NCI-H187 treated with DMSO at 0.1 percent for 48 hours (cell line): ENCODE data around the gene MAML1.

Experiments used
- DNase-seq: peaks from one replicate; lab custom pipeline; 2025; lab: John Stamatoyannopoulos, UW

Gene MAML1

GRCh38 chr5:179822444-179822990, 89.9 kb downstream of the MAML1 start:
- no peak for DNase-seq

DNA sequence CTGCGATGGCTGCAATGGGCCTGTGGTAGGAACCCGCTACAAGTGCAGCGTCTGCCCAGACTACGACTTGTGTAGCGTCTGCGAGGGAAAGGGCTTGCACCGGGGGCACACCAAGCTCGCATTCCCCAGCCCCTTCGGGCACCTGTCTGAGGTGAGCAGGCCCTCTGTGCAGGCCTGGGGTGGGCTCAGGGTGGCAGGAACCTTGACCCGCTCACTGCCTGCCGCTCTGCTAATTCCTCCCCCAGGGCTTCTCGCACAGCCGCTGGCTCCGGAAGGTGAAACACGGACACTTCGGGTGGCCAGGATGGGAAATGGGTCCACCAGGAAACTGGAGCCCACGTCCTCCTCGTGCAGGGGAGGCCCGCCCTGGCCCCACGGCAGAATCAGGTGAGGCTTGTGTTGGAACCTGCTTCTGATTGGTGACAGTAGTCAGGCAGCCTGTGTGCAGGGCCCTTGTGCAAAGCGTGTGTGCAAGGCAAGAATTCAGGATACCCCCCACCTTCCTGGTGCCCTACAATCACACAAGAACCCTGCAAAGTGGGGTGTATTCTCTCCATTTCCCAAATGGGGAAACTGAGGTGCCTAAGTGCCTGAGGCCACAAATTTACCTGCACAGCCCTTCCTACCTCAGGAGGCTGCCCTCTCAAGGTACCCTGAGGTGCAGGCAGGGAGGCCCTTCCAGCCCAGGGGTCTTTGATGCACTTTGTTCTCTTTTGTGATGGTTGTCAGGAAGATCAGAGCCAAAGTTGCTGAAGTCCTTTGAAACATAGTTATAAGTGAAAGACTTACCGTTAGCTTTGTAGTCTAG, 91.5 kb downstream of the MAML1 start:
- no peak for DNase-seq

GRCh38 chr5:179824745-179825112, 92.1 kb downstream of the MAML1 start:
- no peak for DNase-seq

- DNase-seq = no peak
Measured at GRCh38 chr5:179825655-179826182, 93.1 kb downstream of the MAML1 start.
